Measurements from ENCODE around the gene PSMB3.

The PSMB3 gene

DNA sequence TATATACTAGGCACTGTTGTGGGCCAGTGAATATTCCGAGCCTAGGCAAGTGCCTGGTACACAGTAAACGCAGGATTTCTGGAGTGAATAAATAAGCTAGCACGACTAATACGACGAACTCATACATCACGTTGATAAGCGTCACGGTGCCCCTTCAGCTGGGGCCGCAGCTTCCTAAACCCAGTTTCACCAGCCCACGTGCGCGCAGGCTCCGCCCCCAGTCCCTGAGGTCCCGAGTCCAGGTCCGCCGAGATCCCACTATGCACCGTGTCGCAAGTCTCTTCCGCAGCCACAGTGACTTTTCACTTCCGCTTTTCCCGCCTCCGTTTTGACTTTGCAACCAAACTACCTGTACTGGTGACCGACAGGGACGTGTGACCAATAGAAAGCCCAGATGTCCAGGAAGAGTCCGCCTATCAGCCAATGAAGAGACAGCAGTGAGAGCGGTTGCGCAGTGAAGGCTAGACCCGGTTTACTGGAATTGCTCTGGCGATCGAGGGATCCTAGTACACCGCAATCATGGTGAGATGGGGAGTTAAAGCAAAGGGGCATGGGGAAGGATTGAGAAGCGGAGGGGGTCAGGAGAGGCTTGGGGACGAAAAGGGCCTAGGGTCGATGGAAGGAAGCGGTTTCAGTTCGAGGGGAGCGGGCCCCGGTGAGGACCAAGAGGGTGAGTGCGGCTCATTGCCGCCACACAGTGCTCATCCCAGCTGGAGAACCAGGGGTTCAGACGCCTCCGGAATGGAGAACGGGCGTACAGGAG lies at the start of gene PSMB3:
Gene PSMB3 (plus strand): TSS at position 434 of the 763 bp plus-strand sequence. CDS start 86 bp downstream, at position 520.
- DNase-seq (ENCODE audit: low read depth): peak; percentile 91

GRCh38 chr17:38702916-38703741 lies 49.4 kb upstream of the PSMB3 start:
- peak; percentile 8 for DNase-seq (ENCODE audit: low read depth)

GRCh38 chr17:38703742-38704605 lies 48.6 kb upstream of the PSMB3 start:
- DNase-seq (ENCODE audit: low read depth): peak; percentile 58

- peak; percentile 69 for DNase-seq (ENCODE audit: low read depth)
These were observed 47.7 kb upstream of the PSMB3 start, which contains the start of gene MLLT6 for GRCh38 chr17:38704606-38705522. Gene MLLT6 (plus strand): TSS chr17:38705273. CDS start chr17:38705633, 360 bp downstream.

DNA sequence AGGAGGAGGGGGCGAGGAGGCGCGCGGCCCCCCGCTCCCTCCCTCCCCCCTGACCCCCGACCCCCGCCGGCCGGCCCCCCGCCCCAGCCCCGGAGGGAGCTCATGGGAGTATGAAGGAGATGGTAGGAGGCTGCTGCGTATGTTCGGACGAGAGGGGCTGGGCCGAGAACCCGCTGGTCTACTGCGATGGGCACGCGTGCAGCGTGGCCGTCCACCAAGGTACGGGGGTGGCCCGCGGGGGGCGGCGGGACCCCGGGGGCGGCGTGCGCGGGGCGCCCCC lies 47.1 kb upstream of the PSMB3 start:
- no peak for DNase-seq (ENCODE audit: low read depth)

DNA sequence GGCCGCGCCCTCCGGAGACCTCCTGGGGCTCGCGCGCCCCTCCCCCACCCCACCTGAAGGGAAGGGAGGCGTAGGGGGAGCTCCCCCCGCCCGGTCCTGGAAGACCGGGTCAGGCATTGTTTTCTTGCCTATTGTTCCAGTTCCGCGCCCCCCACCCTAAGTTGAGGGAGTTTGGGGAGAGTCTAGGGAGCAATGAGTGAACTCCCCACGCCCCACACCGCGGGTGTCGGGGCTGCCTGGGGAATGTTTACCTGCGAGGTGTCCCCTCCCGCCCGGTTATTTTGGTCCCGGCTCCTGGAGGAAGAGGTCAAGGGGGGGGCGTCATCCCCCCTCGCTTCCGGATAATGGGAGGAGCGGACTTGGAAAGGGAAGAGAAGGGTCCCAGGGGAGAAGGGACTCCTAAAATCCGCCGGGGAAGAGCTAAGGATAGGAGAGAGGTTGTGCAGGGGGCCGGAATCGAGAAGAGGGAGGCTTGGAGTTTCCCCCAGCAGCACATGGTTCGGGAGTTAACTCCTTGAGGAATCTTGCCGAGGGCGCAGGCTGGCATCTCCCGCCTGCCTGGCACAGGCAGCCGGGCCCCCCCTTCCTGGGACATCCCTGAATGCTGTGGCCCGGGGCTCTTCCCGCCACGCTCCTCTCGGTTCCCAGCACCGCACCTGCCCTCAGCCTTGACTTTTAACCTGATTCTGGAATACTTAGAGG lies 46.6 kb upstream of the PSMB3 start:
- DNase-seq (ENCODE audit: low read depth): peak; percentile 41

DNA sequence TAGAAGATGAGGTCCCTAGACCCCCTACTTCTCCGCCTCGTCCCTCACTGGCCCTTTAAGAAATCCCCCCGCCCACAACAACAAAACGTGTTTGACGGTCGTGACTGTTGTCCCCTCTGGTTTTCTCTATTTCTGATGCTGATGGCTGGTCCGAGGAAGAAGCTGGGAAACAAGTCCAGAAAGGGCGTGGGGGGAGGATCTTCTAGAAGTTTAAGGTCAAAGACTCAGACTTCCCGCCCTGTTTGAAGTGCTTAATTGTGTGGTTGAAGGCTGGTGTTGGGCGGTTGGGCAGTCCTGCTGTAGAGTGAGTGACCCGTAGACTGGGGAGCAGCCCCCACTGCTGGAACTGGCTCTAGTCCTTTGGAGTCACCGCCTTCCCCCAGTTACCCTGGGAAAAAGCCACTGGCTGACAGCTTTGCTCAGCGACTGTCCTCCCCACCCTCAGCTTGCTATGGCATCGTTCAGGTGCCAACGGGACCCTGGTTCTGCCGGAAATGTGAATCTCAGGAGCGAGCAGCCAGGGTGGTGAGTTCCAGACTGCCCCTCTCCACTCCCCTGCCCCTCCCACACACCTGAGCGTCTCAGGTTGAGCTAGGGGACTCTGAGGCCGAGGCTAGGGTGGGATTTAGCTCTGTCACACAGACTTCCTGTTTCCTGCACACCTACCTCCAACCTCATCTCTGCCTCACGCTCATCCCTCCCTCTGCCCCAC lies 45.9 kb upstream of the PSMB3 start:
- DNase-seq (ENCODE audit: low read depth): no peak

DNA sequence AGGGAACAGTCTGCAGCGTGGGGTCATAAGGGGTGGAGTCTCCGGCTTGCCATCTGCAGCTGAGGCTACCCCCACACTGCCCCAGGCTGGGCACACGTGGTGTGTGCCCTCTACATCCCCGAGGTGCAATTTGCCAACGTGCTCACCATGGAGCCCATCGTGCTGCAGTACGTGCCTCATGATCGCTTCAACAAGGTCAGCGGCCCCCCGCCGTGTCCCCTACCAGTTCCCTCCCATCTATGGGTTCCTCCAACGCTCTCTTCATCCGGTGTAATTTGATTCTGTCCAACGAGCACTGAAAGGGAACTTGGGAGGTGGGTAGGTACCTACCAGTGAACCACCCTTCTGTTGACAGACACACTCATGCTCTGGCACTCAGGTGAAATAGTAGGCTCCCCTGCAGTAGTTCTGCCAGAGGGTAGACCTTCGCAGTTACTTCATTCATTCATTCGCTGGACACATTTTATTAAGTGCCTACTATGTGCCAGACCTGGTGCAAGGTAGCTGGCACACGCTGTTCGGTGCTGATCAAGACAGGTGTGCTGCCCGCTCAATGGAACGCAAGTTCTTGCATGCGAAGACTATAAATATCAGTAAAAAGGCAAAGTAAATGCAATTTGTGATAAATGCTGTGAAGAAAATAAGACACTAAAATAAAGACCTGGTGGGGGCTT lies 44.7 kb upstream of the PSMB3 start:
- DNase-seq (ENCODE audit: low read depth): no peak

DNA sequence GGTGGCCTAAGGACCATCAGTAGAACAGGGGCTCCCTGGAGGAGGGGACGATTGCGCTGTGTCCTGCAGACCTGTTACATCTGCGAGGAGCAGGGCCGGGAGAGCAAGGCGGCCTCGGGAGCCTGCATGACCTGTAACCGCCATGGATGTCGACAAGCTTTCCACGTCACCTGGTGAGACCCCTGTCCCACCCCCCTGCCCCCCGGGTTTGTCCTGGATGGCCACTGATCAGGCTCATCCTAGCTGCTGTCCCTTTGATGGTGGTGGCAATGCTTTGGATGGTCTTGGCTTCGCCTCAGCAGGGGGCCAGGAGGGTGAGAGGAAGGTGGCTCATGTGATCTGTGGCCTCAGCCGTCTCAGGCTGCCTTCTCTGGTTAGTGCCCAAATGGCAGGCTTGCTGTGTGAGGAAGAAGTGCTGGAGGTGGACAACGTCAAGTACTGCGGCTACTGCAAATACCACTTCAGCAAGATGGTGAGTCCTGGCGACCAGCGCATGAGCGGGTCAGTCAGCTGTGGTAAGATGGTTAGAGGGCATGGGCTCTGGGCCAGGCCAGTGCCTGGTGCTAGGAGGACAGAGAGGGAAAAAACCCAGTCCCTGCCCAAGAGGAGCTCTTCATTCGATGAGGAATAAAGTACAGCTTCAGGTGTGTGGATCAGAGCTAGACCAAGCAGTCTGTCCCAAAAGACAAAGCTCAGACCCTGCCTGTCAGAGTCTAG lies 43.3 kb upstream of the PSMB3 start:
- DNase-seq (ENCODE audit: low read depth): no peak

GRCh38 chr17:38709864-38710603 lies 42.5 kb upstream of the PSMB3 start:
- DNase-seq (ENCODE audit: low read depth): no peak

DNA sequence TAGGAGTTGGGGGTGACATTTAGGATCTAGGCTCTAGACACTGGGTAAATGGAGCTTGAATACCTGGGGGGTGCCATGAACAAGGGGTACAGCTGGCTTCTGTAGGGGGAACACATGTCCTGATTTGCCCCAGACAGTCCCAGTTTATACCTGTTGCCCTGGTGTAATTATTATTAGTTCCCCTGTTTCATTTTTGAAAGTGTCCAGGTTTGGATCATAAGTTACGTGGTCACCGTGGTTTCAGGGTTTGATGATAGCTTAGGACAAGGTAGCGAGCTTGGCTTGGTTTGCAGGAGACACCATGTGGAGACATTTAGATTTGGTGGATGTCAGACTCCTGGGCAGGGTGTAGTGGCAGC lies 42.0 kb upstream of the PSMB3 start:
- no peak for DNase-seq (ENCODE audit: low read depth)

DNA sequence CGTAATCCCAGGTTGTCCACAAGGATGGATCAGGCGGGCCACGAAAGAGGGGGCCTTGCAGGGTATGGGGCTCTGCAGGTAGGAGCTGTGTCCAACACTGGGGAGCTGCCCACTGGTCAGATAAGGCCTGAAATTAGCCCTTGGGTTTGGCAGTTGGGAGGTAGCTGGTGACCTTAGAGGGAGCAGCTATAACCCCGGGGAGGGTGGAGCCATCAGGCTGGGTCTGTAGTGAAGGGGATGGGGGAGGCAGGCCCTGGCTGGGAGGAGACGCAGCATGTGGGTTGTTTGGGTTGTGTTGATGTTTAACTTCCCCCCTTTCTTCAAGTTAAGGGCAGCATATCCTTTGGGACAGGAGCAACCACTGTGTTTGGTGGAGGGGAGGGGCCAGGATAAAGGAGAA lies 41.6 kb upstream of the PSMB3 start:
- no peak for DNase-seq (ENCODE audit: low read depth)

DNA sequence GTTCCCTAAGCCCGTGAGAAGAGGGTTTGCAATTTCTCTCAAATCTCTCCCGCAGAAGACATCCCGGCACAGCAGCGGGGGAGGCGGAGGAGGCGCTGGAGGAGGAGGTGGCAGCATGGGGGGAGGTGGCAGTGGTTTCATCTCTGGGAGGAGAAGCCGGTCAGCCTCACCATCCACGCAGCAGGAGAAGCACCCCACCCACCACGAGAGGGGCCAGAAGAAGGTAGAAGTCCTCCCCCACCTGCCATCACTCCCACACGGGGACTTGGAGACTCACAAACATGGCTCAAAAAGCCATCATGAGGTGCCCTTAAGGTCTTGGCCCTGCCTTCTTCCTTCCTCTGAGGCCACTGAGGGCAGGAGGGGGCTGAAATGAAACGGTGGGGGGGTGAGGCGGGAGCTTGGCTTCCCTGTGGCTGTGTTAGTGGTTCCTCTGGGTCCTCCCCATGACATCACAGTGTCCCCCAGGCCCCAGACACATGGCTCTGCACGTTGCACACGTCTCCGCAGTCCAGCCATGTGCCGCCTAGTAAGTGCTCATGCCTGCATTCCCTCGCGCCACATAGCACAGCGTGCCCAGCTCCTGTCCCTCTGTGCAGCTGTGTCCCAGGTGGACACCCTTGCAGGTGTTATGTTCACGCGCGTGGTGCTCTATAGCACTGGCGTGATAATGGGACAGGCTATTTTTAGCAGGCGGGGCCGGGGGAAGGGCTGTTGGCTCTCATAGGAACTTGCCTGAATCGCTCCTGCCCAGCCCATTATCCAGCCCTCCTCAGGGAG lies 40.6 kb upstream of the PSMB3 start:
- no peak for DNase-seq (ENCODE audit: low read depth)

DNA sequence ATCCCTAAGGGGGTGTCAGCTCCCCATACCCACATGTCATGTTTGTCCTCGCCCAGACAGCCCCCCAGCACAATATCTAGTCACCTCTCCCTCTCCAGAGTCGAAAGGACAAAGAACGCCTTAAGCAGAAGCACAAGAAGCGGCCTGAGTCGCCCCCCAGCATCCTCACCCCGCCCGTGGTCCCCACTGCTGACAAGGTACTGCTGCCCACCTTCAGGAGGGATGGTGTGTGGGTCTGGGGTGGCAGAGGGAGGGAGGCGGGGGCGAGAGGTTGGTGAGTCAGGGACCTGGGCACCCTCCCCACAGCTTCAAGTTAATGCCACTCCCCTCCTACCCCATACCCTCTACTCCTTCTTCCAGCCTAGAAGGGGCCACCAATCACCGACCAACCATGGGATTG lies 39.9 kb upstream of the PSMB3 start:
- DNase-seq (ENCODE audit: low read depth): no peak

DNA sequence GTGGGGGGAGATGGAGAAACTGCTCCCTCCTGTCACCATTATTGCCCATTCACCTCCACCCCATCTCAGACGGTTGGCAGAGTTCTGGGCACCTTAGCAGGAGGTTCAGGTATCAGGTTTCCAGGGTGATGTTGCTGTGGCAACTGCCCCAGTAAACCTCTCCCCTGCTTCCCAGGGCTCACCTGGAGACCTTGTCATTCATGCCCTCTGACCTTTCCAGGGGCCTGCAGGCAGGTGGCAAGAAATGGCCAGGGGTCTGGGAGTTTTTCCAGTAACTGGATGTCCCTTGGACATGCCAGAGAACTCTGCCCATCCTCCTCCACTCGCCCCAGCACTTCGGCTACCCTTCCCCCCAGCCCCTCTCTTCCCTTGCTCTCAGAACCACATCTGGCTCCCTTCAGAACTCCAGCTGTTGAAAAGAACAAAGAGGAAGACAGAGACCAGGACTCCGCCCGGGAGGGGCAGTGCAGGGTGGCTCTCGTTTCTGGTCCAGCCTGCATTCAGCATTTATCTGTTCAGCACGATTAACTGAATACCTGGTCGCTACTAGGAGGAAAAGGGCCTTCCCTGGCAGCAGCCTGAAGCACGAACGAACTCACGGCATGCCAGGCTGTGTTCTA lies 39.0 kb upstream of the PSMB3 start:
- DNase-seq (ENCODE audit: low read depth): no peak

DNA sequence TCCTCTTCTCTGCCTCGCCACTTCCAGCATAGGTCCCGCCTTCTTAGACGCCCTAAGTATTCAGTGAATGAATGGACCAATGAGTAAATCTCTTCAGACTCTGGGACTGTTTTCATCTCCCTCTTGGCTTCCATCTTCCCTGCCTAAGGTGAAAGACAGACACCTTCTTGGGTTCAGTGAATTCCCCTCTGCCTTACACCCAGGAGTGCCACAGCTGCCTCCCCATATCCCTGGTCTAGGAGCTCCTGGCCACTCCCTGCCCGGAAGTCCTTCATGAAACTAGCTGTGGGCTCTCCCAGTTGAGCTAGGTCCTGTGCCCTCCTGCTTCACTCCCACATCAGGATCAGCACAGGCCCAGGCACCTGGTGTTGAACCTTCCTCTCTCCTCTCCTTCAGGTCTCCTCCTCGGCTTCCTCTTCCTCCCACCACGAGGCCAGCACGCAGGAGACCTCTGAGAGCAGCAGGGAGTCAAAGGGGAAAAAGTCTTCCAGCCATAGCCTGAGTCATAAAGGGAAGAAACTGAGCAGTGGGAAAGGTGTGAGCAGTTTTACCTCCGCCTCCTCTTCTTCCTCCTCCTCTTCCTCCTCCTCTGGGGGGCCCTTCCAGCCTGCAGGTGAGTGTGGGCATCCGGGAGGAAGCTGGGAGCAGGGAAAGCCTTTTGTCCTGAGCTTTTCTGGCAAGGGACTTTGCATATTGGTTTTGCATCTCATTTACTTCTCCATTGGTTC lies 37.2 kb upstream of the PSMB3 start:
- DNase-seq (ENCODE audit: low read depth): no peak
